Stimulated activated naive CD4-positive, alpha-beta T cell (primary cell): Measurements from ENCODE around the gene KDELR1.
"Not testable (repeated sequence)": the region's sequence is repeated elsewhere in the genome, so short reads cannot be mapped to it uniquely, and the experiment has no call there.

ENCODE experiments used
- DNase-seq, 6 experiments: peaks; one replicate each; lab custom pipeline; 2025; lab: John Stamatoyannopoulos, UW

KDELR1 gene

GRCh38 chr19:48397263-48398101 is 6.1 kb upstream of the KDELR1 start:
- no peak for DNase-seq

DNA sequence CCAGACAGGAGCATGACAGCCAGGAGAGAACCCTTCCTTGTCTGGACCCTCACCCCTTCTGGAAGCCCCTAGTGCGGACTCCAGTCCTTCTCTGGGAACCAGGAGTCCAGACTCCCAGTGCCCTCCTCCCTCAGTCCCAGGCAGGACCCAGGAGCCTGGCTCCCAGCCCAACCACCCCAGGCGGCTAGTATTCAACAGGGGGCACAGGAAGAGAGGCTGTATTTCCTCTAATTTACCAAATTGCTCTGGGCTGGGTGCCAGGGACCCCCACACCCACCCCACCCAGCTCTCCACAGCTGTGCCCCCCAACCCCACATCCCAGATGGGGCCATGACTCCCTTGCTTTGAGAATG is 5.4 kb upstream of the KDELR1 start:
- DNase-seq = no peak

GRCh38 chr19:48396016-48396823 is 4.9 kb upstream of the KDELR1 start:
- no peak for DNase-seq

- no peak for DNase-seq
These were observed 4.1 kb upstream of the KDELR1 start for GRCh38 chr19:48395499-48395898.

GRCh38 chr19:48395170-48395455 is 3.8 kb upstream of the KDELR1 start:
- no peak for DNase-seq

DNA sequence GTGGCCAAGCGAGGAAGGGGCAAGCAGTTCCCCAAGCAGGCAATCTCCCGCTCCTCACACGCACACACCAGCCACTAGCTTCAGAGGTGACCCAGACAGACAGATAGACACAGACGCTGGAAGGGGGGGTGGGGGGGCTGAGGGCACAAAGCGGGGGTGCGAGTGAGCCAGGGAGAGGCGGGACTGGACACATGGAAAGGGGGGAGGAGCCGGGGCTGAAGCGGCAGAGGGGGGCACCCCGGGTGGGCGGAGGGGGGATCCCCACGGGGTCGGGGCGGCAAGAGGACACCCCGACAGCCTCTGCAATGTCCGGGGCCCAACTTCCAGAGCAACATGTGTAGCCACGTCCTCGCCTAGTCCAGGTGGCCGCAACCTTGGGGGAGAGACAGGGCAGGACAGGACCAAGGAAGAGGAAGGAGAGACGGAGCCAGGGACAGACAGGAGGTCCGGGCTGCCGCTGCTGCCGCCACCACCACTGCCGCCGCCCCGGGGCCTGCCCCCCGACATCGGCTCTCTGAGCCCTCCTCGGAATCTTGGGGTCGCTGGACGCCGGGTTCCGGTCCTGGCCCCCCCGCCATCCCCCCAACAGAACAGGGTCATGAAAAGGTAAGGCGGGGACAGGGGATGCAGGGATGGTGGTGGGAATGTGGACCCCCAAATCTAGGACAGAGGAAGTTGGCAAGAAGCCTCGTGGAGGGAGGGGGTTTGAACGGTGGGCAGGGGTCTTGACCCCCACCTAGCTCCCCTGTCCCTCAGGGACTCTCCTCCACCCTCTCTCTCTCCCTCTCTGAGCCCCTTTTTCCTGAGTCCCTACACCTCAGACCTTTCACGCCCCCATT is 3.2 kb upstream of the KDELR1 start:
- peak in 1 of 6 experiments; percentile 11 for DNase-seq

DNA sequence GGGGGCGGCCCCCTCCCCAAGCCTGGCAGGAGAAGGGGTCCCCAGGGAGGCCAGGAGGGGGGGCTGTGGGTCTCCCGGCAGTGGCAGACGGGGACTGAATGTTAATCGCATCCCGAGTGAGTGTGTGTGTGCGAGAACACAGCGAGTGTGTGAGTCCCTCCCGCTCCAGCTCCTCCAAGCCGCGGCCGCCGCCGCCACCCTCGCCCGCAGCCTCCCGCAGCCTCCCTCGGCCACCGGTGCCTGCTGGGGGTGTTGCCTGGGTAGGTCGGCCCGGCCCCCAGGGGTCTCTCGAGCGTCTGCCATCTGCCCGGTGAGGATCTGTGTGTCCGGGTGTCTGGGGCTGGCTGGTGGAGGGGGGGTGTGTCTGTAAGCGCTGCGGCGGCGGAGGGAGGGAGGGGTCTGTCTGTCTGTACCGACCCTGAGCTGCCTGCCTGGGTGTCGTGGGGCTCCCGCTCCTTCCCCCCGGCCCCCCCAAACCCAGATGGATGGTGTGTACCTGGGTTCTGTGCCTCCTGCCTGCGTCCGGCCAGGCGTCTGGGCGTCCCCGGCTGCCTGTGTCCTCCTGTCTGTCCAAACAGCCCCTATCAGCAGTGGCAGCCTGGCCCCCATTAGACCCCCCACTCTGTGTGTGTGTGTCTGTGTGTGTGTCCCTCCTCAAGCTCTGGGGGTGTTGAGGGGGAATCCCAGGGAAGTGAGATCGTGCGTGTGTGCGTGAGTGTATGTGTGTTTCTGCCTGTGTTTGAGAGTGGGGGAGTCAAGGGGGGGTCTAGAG is 2.4 kb upstream of the KDELR1 start, which contains the start of gene GRIN2D:
Gene GRIN2D, plus strand, starts transcription at position 110 of the 772 bp plus-strand sequence. CDS start 4,725 bp downstream, outside the sequence.
- DNase-seq = peak in 4 of 6 experiments; percentile 14 to 50 (median 34)

- DNase-seq = peak in 1 of 6 experiments; percentile 35
These were observed 1.7 kb upstream of the KDELR1 start for GRCh38 chr19:48392860-48393558.

DNA sequence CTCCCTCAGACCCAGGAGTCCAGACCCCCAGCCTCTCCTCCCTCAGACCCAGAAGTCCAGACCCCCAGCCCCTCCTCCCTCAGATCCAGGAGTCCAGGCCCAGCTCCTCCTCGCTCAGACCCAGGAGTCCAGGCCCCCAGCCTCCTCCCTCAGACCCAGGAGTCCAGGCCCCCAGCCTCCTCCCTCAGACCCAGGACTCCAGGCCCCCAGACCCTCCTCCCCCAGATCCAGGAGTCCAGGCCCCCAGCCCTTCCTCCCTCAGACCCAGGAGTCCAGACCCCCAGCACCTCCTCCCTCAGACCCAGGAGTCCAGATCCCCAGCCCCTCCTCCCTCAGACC is 624 bp upstream of the KDELR1 start:
- not testable (repeated sequence) for DNase-seq

DNA sequence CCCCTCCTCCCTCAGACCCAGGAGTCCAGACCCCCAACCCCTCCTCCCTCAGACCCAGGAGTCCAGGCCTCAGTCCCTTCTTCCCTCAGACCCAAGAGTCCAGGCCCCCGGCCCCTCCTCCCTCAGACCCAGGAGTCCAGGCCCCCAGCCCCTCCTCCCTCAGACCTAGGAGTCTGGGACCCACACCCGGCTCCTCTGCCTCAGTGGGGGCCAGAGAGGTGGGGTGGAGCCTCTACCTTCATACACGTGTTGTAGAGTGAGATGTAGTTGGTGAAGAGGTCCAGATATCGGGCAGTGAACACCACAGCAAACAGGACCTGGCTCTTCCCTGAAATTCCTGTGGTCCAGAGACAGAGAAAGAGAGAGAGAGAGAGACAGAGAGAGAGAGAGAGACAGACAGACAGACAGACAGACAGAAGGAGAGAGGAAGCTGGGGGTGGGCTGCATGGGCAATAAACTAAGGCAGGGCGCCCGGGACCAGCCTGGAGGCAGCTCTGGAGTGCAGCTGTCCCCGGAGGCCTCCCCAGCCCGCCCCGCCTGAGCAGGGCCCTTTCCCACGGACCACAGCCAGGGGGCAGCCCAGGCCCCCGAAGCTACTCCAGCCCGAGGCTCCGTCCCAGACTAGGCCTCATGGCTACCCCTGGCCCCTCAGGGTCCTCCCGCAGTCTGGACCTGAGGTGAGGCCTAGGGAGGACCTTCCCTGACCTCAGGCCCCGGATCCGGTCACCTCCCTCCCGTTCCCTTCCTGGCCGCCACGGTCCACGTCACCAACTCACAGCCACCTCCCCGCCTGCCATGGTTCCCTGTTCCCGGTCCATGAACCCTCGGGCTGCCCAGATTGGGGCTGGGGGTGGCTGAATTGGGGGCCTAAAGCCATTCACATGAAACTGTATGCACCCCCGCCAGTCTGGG is 907 bp downstream of the KDELR1 start:
- peak; percentile 12 to 69 (median 52) for DNase-seq

DNA sequence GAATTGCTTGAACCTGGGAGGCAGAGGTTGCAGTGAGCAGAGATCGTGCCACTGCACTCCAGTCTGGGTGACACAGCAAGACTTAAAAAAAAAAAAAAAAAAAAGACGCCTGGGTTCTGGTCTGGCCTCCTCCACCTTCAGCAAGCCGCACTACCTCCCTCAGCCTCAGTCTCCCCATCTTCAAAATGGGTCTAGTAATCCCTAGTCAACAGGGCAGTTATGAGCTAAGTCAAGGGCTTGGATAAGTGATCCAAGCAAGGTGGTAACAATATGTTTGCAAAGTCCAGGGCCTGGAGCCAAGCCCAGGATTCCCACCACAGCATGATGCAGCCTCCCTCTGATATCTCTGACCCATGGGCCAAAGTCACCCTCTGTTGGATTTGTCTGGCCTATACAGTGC is 4.4 kb downstream of the KDELR1 start:
- no peak for DNase-seq

GRCh38 chr19:48385461-48386087 is 5.8 kb downstream of the KDELR1 start:
- no peak for DNase-seq

DNA sequence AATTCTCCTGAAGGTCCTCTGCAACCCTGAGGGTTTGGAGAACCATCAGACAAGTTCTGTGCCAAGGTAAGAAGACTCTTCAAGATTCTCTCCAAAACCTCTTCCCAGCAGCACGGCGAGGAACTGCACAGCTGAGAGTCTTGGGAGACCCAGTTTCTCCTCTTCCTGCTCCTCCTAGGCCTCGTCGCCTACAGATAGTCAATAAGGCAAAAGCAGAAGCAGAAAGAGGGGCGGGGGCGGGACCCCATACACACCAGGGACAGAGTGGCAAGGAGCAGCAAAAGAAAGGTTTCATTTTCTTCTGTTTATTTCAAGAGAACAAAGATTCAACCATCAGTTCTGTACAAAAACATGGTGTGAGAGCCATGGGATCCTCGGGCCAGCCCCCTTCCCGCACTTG is 9.1 kb downstream of the KDELR1 start:
- DNase-seq = no peak

GRCh38 chr19:48381178-48381950 is 10.0 kb downstream of the KDELR1 start:
- no peak for DNase-seq

- DNase-seq = no peak
These were observed 12.3 kb downstream of the KDELR1 start for GRCh38 chr19:48379058-48379457.

DNA sequence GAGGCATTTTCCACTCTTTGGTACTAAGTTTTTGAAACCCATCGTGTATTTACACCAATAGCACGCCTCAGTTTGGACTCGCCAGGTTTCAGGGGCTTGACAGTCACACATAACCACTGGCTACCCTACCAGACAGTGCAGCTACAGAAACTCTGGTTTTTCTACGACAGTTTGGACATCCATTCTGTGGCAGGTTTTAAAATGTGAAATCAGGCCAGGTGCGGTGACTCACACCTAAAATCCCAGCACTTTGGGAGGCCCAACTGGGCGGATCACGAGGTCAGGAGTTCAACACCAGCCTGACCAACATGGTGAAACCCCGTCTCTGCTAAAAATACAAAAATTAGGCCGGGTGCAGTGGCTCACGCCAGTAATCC is 13.2 kb downstream of the KDELR1 start:
- no peak for DNase-seq

DNA sequence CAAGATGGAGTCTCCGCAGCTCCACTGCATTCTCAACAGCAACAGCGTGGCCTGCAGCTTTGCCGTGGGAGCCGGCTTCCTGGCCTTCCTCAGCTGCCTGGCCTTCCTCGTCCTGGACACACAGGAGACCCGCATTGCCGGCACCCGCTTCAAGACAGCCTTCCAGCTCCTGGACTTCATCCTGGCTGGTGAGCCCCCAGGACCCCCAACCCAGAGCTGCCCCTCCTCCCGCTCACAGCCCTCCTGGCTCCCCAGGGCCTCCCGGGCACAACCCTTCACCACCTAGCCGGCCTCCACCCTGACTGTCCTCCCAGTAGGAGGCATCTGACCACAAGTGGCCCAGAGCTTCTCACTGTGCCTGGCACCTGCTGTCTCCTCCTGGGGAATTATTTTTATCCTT is 17.8 kb downstream of the KDELR1 start:
- no peak for DNase-seq

DNA sequence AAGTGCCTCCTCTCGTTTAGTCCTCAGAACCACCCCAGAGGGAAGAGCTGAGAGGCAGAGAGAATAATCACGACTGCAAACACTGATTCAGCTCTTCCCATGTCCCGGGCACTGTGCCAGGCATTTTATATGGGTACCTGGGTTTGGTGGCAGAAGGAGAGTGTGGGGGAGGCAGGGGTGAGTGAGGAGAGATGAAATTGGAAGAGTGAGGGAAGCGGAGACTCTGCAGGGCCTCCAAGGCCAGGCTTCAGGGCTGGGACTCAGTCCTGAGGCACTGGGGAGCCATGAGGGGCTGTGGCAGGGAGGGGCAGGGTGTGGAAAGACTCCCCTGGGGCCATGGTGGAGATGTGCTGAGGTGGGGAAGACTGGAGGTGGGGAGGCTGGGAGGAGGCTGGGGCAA is 18.4 kb downstream of the KDELR1 start:
- DNase-seq = no peak

DNA sequence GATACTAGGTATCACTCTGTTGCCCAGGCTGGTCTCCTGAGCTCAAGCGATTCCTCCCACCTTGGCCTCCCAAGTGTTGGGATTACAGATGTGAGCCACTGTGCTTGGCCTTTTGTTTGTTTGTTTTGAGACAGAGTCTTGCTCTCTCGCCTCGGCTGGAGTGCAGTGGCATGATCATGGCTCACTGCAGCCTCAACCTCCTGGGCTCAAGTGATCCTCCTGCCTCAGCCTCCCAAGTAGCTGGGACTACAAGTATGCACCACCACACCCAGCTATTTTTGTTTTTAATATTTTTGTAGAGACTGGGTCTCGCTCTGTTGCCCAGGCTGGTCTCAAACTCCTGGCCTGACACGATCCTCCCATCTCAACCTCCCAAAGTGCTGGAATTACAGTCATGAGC is 19.6 kb downstream of the KDELR1 start:
- DNase-seq = not testable (repeated sequence)
